K562 (cell line): Measurements from ENCODE around the gene PLCG2. TPM values are rescaled to one million over a fixed set of nuclear protein-coding genes. Genes with fewer than 3 reads are reported as not detected.

Source experiments
- ADNP ChIP-seq: fragments of 200-800 bp; sonication (Bioruptor generic); IDR thresholded peaks from 2 replicates; pipeline ENCODE4 v1.6.1; 2016; ENCODE audit warnings: missing genetic modification characterization, missing compliant biosample characterization
- ASH1L ChIP-seq: fragments of 450-650 bp; IDR thresholded peaks from 2 replicates; pipeline ENCODE4 v1.6.1; 2018; ENCODE audit warnings: borderline replicate concordance, mild to moderate bottlenecking, low read depth; ENCODE audit not compliant: partially characterized antibody
- ATF1 ChIP-seq, 2 experiments: fragments of 450-650 bp in 1 of 2; IDR thresholded peaks; 2 replicates each; pipeline ENCODE4 v1.6.1; 2016; ENCODE audit warnings: missing compliant biosample characterization in 1 of 2, missing genetic modification characterization in 1 of 2
- ATF7 ChIP-seq: fragments of 450-650 bp; IDR thresholded peaks from 2 replicates; pipeline ENCODE4 v1.7.1; 2014; ENCODE audit warnings: mild to moderate bottlenecking, moderate library complexity
- CEBPZ ChIP-seq: fragments of 150-350 bp; IDR thresholded peaks from 2 replicates; pipeline ENCODE4 v1.6.1; 2014; ENCODE audit warnings: low read depth, mild to moderate bottlenecking, low read length, borderline replicate concordance
- CTCFL ChIP-seq: IDR thresholded peaks from 2 replicates; pipeline ENCODE4 v1.6.1; 2011; ENCODE audit warnings: borderline replicate concordance, low read depth, mild to moderate bottlenecking, moderate library complexity, low read length; ENCODE audit not compliant: insufficient read depth, poor library complexity, severe bottlenecking
- FOXJ2 ChIP-seq: fragments of 200-800 bp; sonication (Bioruptor generic); IDR thresholded peaks from 2 replicates; pipeline ENCODE4 v1.6.1; 2016; ENCODE audit warnings: missing genetic modification characterization, missing compliant biosample characterization
- GATA2 ChIP-seq: sonication (generic); formaldehyde crosslinking; IDR thresholded peaks from 2 replicates; pipeline ENCODE4 v1.4.0; 2020; ENCODE audit warnings: mild to moderate bottlenecking, missing genetic modification reagents
- GTF3C2 ChIP-seq: IDR thresholded peaks from 3 replicates; pipeline ENCODE4 v1.6.1; 2011; ENCODE audit warnings: borderline replicate concordance, mild to moderate bottlenecking, moderate library complexity; ENCODE audit not compliant: insufficient read length; ENCODE audit errors: extremely low read depth
- HINFP ChIP-seq: fragments of 450-650 bp; conservative IDR thresholded peaks from 2 replicates; pipeline ENCODE4 v1.6.1; 2016; ENCODE audit warnings: missing genetic modification characterization, low read depth, mild to moderate bottlenecking, control low read depth, missing compliant biosample characterization
- HNRNPH1 ChIP-seq: fragments of 200-400 bp; formaldehyde crosslinking; optimal IDR thresholded peaks from 2 replicates; pipeline ENCODE3; 2017; ENCODE audit warnings: low read depth, mild to moderate bottlenecking, low read length, moderate library complexity
- NEUROD1 ChIP-seq: fragments of 150-350 bp; IDR thresholded peaks from 2 replicates; pipeline ENCODE4 v1.6.1; 2014; ENCODE audit warnings: borderline replicate concordance, low read length, low read depth; ENCODE audit not compliant: partially characterized antibody
- RBM22 ChIP-seq: fragments of 200-400 bp; formaldehyde crosslinking; IDR thresholded peaks from 2 replicates; pipeline ENCODE4 v1.6.1; 2018; ENCODE audit warnings: low read length, low read depth; ENCODE audit not compliant: poor library complexity, severe bottlenecking
- RBM25 ChIP-seq: fragments of 200-400 bp; formaldehyde crosslinking; IDR thresholded peaks from 2 replicates; pipeline ENCODE4 v1.6.1; 2018; ENCODE audit warnings: low read length, low read depth, moderate library complexity; ENCODE audit not compliant: severe bottlenecking
- ZFP36 ChIP-seq: fragments of 150-350 bp; IDR thresholded peaks from 2 replicates; pipeline ENCODE4 v1.6.1; 2018; ENCODE audit warnings: low read length, low read depth; ENCODE audit not compliant: partially characterized antibody
- ZNF232 ChIP-seq: sonication (generic); formaldehyde crosslinking; IDR thresholded peaks from 2 replicates; pipeline ENCODE4 v1.8.0; 2022; ENCODE audit warnings: mild to moderate bottlenecking, missing genetic modification reagents
- polyA plus RNA-seq, 8 experiments: library from polyadenylated mRNA; depleted of rRNA in 4 of 8; stranded (reverse) in 5 of 8; unstranded in 3 of 8; fragments of >200 nt; fragmentation: Nextera tagmentation in 2 of 8; fragmentation: Illumina TruSeq in 1 of 8; extraction: Ambion mirVana in 2 of 8; extraction: Trizol in 1 of 8; gene quantifications; 2 replicates each; pipeline versions ENCODE4 v1.2.1 to v1.2.3, GENCODE V29; 2011 to 2014; ENCODE audit warnings: inconsistent platforms in 1 of 8, missing spikeins in 1 of 8
- total RNA-seq, 7 experiments: library from RNA; depleted of rRNA in 6 of 7; stranded (reverse); fragments of >200 nt in 6 of 7; fragmentation: Illumina TruSeq in 2 of 7; extraction: Trizol in 2 of 7; gene quantifications; 2 replicates each; pipeline versions ENCODE4 v1.2.1 to v1.2.3, GENCODE V29; 2011 to 2021; ENCODE audit warnings: low replicate concordance in 1 of 7

Gene PLCG2
- total and polyA plus RNA-seq, 9 of the 15 experiments (the other 6 are each of a cell fraction or from before 2014, with no cell fraction given) = 0.94 to 7.1 (median 3.1) TPM

- TF ChIP-seq ASH1L (no peak), CEBPZ (no peak), RBM22 (no peak), HNRNPH1 (no peak), HINFP (tag) (no peak), ZNF232 (CRISPR knock-in tag) (no peak), RBM25 (peak; percentile 31), NEUROD1 (no peak), ATF7 (0 out of 2 replicates have a peak, but pooled peaks have one; percentile 10), FOXJ2 (tag) (peak; percentile 65), ZFP36 (peak; percentile 47), GATA2 (CRISPR knock-in tag) (peak; percentile 62), ATF1 (CRISPR knock-in tag; IDR thresholded peaks at IDR 0.05) (no peak), ATF1 (tag; IDR thresholded peaks at IDR 0.05) (no peak), CTCFL (no peak), GTF3C2 (no peak), ADNP (tag) (peak; percentile 42; the same call in 1 of the 2 replicates)
Measured at GRCh38 chr16:81814751-81815428, 35.8 kb downstream of the PLCG2 start (continued).
